Panc1 (cell line): ENCODE results near the gene SERPIND1. TPM values are rescaled to one million over a fixed set of nuclear protein-coding genes. Genes with fewer than 3 reads are reported as not detected.

Source experiments
- ATAC-seq: fragments of 200-7000 bp; cut with Tn5 transposase; 2 replicates; pipeline ENCODE4 v1.9.1; 2020; ENCODE audit warnings: mild to moderate bottlenecking, moderate library complexity
- BruUV-seq: library from RNA; stranded (reverse); fragments of 400-500 nt; replicated peaks from 2 replicates; lab custom pipeline; 2021; lab: Mats Ljungman, UMichigan
- CTCF ChIA-PET: fragments of 300-600 bp; sonication (Branson Sonifier 250); formaldehyde crosslinking; loops from one replicate; lab custom pipeline; 2022; ENCODE audit warnings: antibody characterized with exemption; lab: Charles Lee
- POLR2A ChIA-PET: fragments of 300-600 bp; sonication (Branson Sonifier 250); formaldehyde crosslinking; loops from one replicate; lab custom pipeline; 2022; ENCODE audit warnings: antibody characterized with exemption; lab: Charles Lee
- DNase-seq: peaks from one replicate; pipeline ENCODE4 v3.0.0-alpha.2; 2010; ENCODE audit warnings: low read depth, low spot score
- H3K27ac ChIP-seq: 2 replicates; pipeline ENCODE4 v1.5.1; 2011; ENCODE audit warnings: mild to moderate bottlenecking, low read length, inconsistent platforms
- H3K27me3 ChIP-seq: fragments of 200-500 bp; sonication (Bioruptor generic); 2 replicates; pipeline ENCODE4 v1.6.0; 2014; ENCODE audit warnings: low read length, inconsistent platforms; ENCODE audit not compliant: control insufficient read depth, insufficient read depth
- H3K36me3 ChIP-seq: fragments of 200-500 bp; sonication (Bioruptor generic); 2 replicates; pipeline ENCODE4 v1.5.1; 2014; ENCODE audit warnings: inconsistent platforms, mild to moderate bottlenecking, low read length, moderate library complexity; ENCODE audit not compliant: control insufficient read depth, insufficient read depth
- H3K4me1 ChIP-seq: 2 replicates; pipeline ENCODE4 v1.5.1; 2011; ENCODE audit warnings: inconsistent platforms, mild to moderate bottlenecking, low read length, moderate library complexity; ENCODE audit not compliant: control insufficient read depth, insufficient read depth
- H3K4me3 ChIP-seq, 2 experiments: 2 replicates each; pipeline ENCODE4 v1.5.1; 2011 to 2012; ENCODE audit warnings: low read depth in 2 of 2, low read length in 2 of 2, mild to moderate bottlenecking in 2 of 2, inconsistent platforms in 1 of 2, moderate library complexity in 1 of 2
- H3K9me3 ChIP-seq: fragments of 200-500 bp; sonication (Bioruptor generic); 2 replicates; pipeline ENCODE4 v1.5.1; 2014; ENCODE audit warnings: low read depth, mild to moderate bottlenecking, inconsistent platforms, low read length, moderate library complexity; ENCODE audit not compliant: control insufficient read depth, insufficient read depth
- CTCF ChIP-seq: fragments of 450-650 bp; IDR thresholded peaks from 2 replicates; pipeline ENCODE4 v1.5.1; 2017; ENCODE audit warnings: mild to moderate bottlenecking
- POLR2AphosphoS5 ChIP-seq: IDR thresholded peaks from 2 replicates; pipeline ENCODE4 v1.6.1; 2012; ENCODE audit warnings: mild to moderate bottlenecking, low read depth, low read length, moderate library complexity
- REST ChIP-seq, 2 experiments: IDR thresholded peaks; 2 replicates each; pipeline ENCODE4 v1.6.1; 2011 to 2012; ENCODE audit warnings: low read depth in 2 of 2, control low read depth in 1 of 2, low read length in 1 of 2, mild to moderate bottlenecking in 1 of 2, moderate library complexity in 1 of 2; ENCODE audit not compliant: insufficient read depth in 1 of 2
- SIN3A ChIP-seq: IDR thresholded peaks from 2 replicates; pipeline ENCODE4 v1.6.1; 2012; ENCODE audit warnings: low read depth, mild to moderate bottlenecking, low read length, moderate library complexity, borderline replicate concordance; ENCODE audit not compliant: insufficient read depth
- TCF7L2 ChIP-seq: IDR thresholded peaks from 2 replicates; pipeline ENCODE4 v1.6.1; 2011; ENCODE audit warnings: mild to moderate bottlenecking, low read depth, low read length, inconsistent platforms
- in situ Hi-C: cut with HindIII; loops from 2 replicates; pipeline ENCODE4 v1.10.0; 2016; ENCODE audit warnings: low sequenced_read_pairs, low pct_unique_long_range_greater_than_20kb
- intact Hi-C: fragments of 100-400 bp; cut with micrococcal nuclease; formaldehyde crosslinking; loops from one replicate; pipeline ENCODE4 v1.10.0; 2022; ENCODE audit not compliant: unreplicated experiment
- total RNA-seq: library from RNA; stranded (reverse); gene quantifications from one replicate; pipeline ENCODE4 v1.2.1, GENCODE V29; 2021; ENCODE audit not compliant: unreplicated experiment

The SERPIND1 gene
- total RNA-seq, 1 experiment from 2014 or later, result 0.18 TPM

- intact Hi-C loops (no loop called here), in situ Hi-C loops (no loop called here)
- ChIA-PET POLR2A (no interaction called here), CTCF (no interaction called here)
- TF ChIP-seq TCF7L2, result no peak
- no peak for TF ChIP-seq POLR2AphosphoS5
- no peak for TF ChIP-seq CTCF
- no peak for TF ChIP-seq REST (IDR thresholded peaks at IDR 0.05; ENCODE audit: insufficient read depth in 1 of 2, low read depth in 2 of 2, low read length in 1 of 2)
- no peak for TF ChIP-seq SIN3A
- no TSS peak for BruUV-seq
- H3K4me3 ChIP-seq, result no peak overlapping the region
- no peaks in the 10 kb centered on the region for H3K9me3 ChIP-seq
- H3K4me1 ChIP-seq, result no peaks in the 10 kb centered on the region
- no peaks in the 10 kb centered on the region for H3K36me3 ChIP-seq
- no peak for DNase-seq
- no peaks in the 10 kb centered on the region for H3K27me3 ChIP-seq
- no peak overlapping the region for H3K27ac ChIP-seq
- ATAC-seq, result no peak
Observed at GRCh38 chr22:20834206-20834605, 60.3 kb downstream of the SERPIND1 start.

GRCh38 chr22:20834725-20835124, 60.8 kb downstream of the SERPIND1 start:
- BruUV-seq, result no TSS peak
- H3K9me3 ChIP-seq, result no peaks in the 10 kb centered on the region
- H3K4me1 ChIP-seq, result no peaks in the 10 kb centered on the region
- no peak overlapping the region for H3K4me3 ChIP-seq
- DNase-seq, result no peak
- H3K36me3 ChIP-seq, result no peaks in the 10 kb centered on the region
- no peaks in the 10 kb centered on the region for H3K27me3 ChIP-seq
- H3K27ac ChIP-seq, result no peak overlapping the region
- CTCF ChIA-PET, result no interaction called here
- ATAC-seq, result no peak
- in situ Hi-C loops (no loop called here), intact Hi-C loops (no loop called here)
- POLR2A ChIA-PET, result no interaction called here
- TF ChIP-seq POLR2AphosphoS5 (no peak), TCF7L2 (no peak), REST (IDR thresholded peaks at IDR 0.05; ENCODE audit: insufficient read depth in 1 of 2, low read depth in 2 of 2, low read length in 1 of 2) (no peak), CTCF (no peak), SIN3A (no peak)

Other genes with a start within 250 kb of the SERPIND1 start
- 54.3 TPM for gene PI4KA, start 84.7 kb downstream of the SERPIND1 start, total RNA-seq
- gene SNAP29, start 84.9 kb downstream of the SERPIND1 start, total RNA-seq, result 24.5 TPM
- gene CRKL, start 143.3 kb downstream of the SERPIND1 start, total RNA-seq, result 59.4 TPM
- 2.7 TPM for gene AIFM3, start 193.1 kb downstream of the SERPIND1 start, total RNA-seq
- gene LZTR1, start 208.2 kb downstream of the SERPIND1 start, total RNA-seq, result 40.2 TPM
- gene THAP7, start 228.0 kb downstream of the SERPIND1 start, total RNA-seq, result 23.5 TPM
- 0.46 TPM for gene P2RX6, start 241.1 kb downstream of the SERPIND1 start, total RNA-seq